GM12878 (cell line): Measurements from ENCODE around the gene LCOR. TPM values are rescaled to one million over a fixed set of nuclear protein-coding genes. Genes with fewer than 3 reads are reported as not detected.
"Not testable (repeated sequence)": the region's sequence is repeated elsewhere in the genome, so short reads cannot be mapped to it uniquely, and the experiment has no call there.

Experiments
- ATAC-seq: fragments of 200-7000 bp; cut with Tn5 transposase; 3 replicates; pipeline ENCODE4 v1.9.1; 2020; ENCODE audit warnings: mild to moderate bottlenecking, moderate library complexity
- BruUV-seq: library from RNA; stranded (reverse); fragments of 400-500 nt; replicated peaks from 2 replicates; lab custom pipeline; 2021; lab: Mats Ljungman, UMichigan
- CTCF ChIA-PET: fragments of 300-600 bp; sonication (Branson Sonifier 250); formaldehyde crosslinking; extraction: SDS; loops from one replicate; lab custom pipeline; 2021; ENCODE audit warnings: inconsistent platforms; lab: Yijun Ruan, JAX
- POLR2A ChIA-PET: fragments of 350-600 bp; formaldehyde crosslinking; extraction: SDS; loops from one replicate; lab custom pipeline; 2021; ENCODE audit warnings: inconsistent platforms; lab: Charles Lee
- RAD21 ChIA-PET: fragments of 300-600 bp; sonication (Branson Sonifier 250); formaldehyde crosslinking; loops from one replicate; lab custom pipeline; 2023; ENCODE audit warnings: antibody characterized with exemption; ENCODE audit not compliant: unreplicated experiment; lab: Charles Lee
- SMC1A ChIA-PET: fragments of 300-600 bp; sonication (Branson Sonifier 250); formaldehyde crosslinking; loops from one replicate; lab custom pipeline; 2023; ENCODE audit not compliant: unreplicated experiment, uncharacterized antibody; lab: Charles Lee
- DNase-seq: peaks from one replicate; pipeline ENCODE4 v3.0.0-alpha.2; 2011; ENCODE audit warnings: low read depth, low spot score
- FAIRE-seq: peaks from 3 replicates; lab custom pipeline; 2011; peaks lifted over from hg19 to GRCh38; lab: Jason Lieb, UNC
- H2AFZ ChIP-seq: 2 replicates; pipeline ENCODE4 v1.6.0; 2011; ENCODE audit warnings: low read depth, low read length, control low read depth; ENCODE audit not compliant: control insufficient read depth
- H3K27ac ChIP-seq: 2 replicates; pipeline ENCODE4 v1.5.1; 2011; ENCODE audit warnings: control low read depth; ENCODE audit not compliant: control insufficient read depth, insufficient read depth
- H3K27me3 ChIP-seq, 2 experiments: replicated peaks in 1 of 2; 2 replicates each; pipeline versions ENCODE4 v1.6.0 to v1.6.1; 2011; ENCODE audit warnings: low read length in 1 of 2; ENCODE audit not compliant: control insufficient read depth in 2 of 2, insufficient read depth in 2 of 2
- H3K36me3 ChIP-seq, 2 experiments: 2 replicates each; pipeline ENCODE4 v1.5.1; 2011; ENCODE audit warnings: low read length in 1 of 2; ENCODE audit not compliant: control insufficient read depth in 2 of 2, insufficient read depth in 2 of 2
- H3K4me1 ChIP-seq: 2 replicates; pipeline ENCODE4 v1.6.1; 2011; ENCODE audit warnings: mild to moderate bottlenecking, low read length, moderate library complexity, mixed read lengths; ENCODE audit not compliant: control insufficient read depth, insufficient read depth
- H3K4me2 ChIP-seq: 2 replicates; pipeline ENCODE4 v1.6.0; 2011; ENCODE audit warnings: control low read depth; ENCODE audit not compliant: control insufficient read depth, insufficient read depth
- H3K4me3 ChIP-seq: fragments of 200-600 bp; sonication (generic); 2 replicates; pipeline ENCODE4 v1.5.1; 2016
- H3K79me2 ChIP-seq: 2 replicates; pipeline ENCODE4 v1.6.0; 2011; ENCODE audit warnings: low read length; ENCODE audit not compliant: control insufficient read depth, insufficient read depth
- H3K9ac ChIP-seq: 2 replicates; pipeline ENCODE4 v1.8.0; 2011; ENCODE audit warnings: low read length, control low read depth, mixed read lengths; ENCODE audit not compliant: control insufficient read depth, insufficient read depth
- H3K9me3 ChIP-seq: replicated peaks from 3 replicates; pipeline ENCODE4 v1.5.1; 2011; ENCODE audit warnings: mild to moderate bottlenecking, low read length; ENCODE audit not compliant: control insufficient read depth, insufficient read depth
- H4K20me1 ChIP-seq: 2 replicates; pipeline ENCODE4 v1.6.0; 2011; ENCODE audit not compliant: control insufficient read depth, insufficient read depth
- BHLHE40 ChIP-seq, 2 experiments: fragments of 450-650 bp in 1 of 2; IDR thresholded peaks; 2 replicates each; pipeline ENCODE4 v1.6.1; 2011 to 2017; ENCODE audit warnings: low read depth in 2 of 2, borderline replicate concordance in 1 of 2, improper control_type of control experiment in 1 of 2, low read length in 1 of 2, mild to moderate bottlenecking in 1 of 2
- BMI1 ChIP-seq: fragments of 450-650 bp; IDR thresholded peaks from 2 replicates; pipeline ENCODE4 v1.6.1; 2016; ENCODE audit warnings: mild to moderate bottlenecking, moderate library complexity, borderline replicate concordance
- HDGF ChIP-seq: fragments of 450-650 bp; IDR thresholded peaks from 2 replicates; pipeline ENCODE4 v1.6.1; 2016; ENCODE audit warnings: antibody characterized with exemption
- KDM1A ChIP-seq: fragments of 200-600 bp; sonication (generic); IDR thresholded peaks from 2 replicates; pipeline ENCODE4 v1.6.1; 2016; ENCODE audit warnings: borderline replicate concordance
- MAX ChIP-seq: IDR thresholded peaks from 2 replicates; pipeline ENCODE4 v1.6.1; 2012; ENCODE audit warnings: low read depth, low read length, improper control_type of control experiment
- MXI1 ChIP-seq: fragments of 150-350 bp; IDR thresholded peaks from 2 replicates; pipeline ENCODE4 v1.6.1; 2011; ENCODE audit warnings: low read depth, mild to moderate bottlenecking, inconsistent platforms, low read length, improper control_type of control experiment
- NR2C1 ChIP-seq: fragments of 450-650 bp; IDR thresholded peaks from 2 replicates; pipeline ENCODE4 v1.6.1; 2017; ENCODE audit warnings: antibody characterized with exemption, mild to moderate bottlenecking, moderate library complexity
- PRDM15 ChIP-seq: fragments of 450-650 bp; formaldehyde crosslinking; IDR thresholded peaks from 2 replicates; pipeline ENCODE4 v1.4.0; 2020; ENCODE audit warnings: mild to moderate bottlenecking, moderate library complexity
- SRF ChIP-seq, 2 experiments: IDR thresholded peaks; 2 replicates each; pipeline ENCODE4 v1.6.1; 2011; ENCODE audit warnings: low read depth in 2 of 2, low read length in 2 of 2, mild to moderate bottlenecking in 1 of 2, moderate library complexity in 1 of 2
- SUPT20H ChIP-seq: IDR thresholded peaks from 2 replicates; pipeline ENCODE4 v1.6.1; 2011; ENCODE audit warnings: low read depth, mild to moderate bottlenecking, low read length, moderate library complexity, borderline replicate concordance; ENCODE audit not compliant: control insufficient read depth
- TCF7 ChIP-seq: IDR thresholded peaks from 2 replicates; pipeline ENCODE4 v1.6.1; 2014; ENCODE audit warnings: antibody characterized with exemption, borderline replicate concordance
- YBX1 ChIP-seq: fragments of 450-650 bp; IDR thresholded peaks from 2 replicates; pipeline ENCODE4 v1.6.1; 2016; ENCODE audit warnings: antibody characterized with exemption
- ZSCAN29 ChIP-seq: fragments of 450-650 bp; IDR thresholded peaks from 2 replicates; pipeline ENCODE4 v1.6.1; 2017; ENCODE audit warnings: mild to moderate bottlenecking, moderate library complexity
- WGBS: methylation state at CpG from one replicate; pipeline ENCODE4 v1.1.6; 2016; ENCODE audit warnings: low lambda C conversion rate; ENCODE audit not compliant: insufficient replicate concordance, insufficient coverage; ENCODE audit errors: missing lambda C conversion rate; 5-methylcytosine and 5-hydroxymethylcytosine counted together
- in situ Hi-C: fragments of 300-500 bp; cut with MboI; formaldehyde crosslinking; loops from 9 replicates; pipeline ENCODE4 v1.14.3; 2018; ENCODE audit warnings: mixed read lengths
- intact Hi-C: fragments of 100-400 bp; cut with micrococcal nuclease; formaldehyde crosslinking; loops from one replicate; pipeline ENCODE4 v1.14.2; 2022; ENCODE audit not compliant: unreplicated experiment
- polyA plus RNA-seq, 11 experiments: library from polyadenylated mRNA; depleted of rRNA in 4 of 11; unstranded in 6 of 11; stranded (reverse) in 5 of 11; fragments of >200 nt; fragmentation: Nextera tagmentation in 4 of 11; fragmentation: Illumina TruSeq in 1 of 11; extraction: Ambion mirVana in 4 of 11; extraction: Trizol in 1 of 11; gene quantifications; 1 replicate in 1 of 11; 2 replicates in 10 of 11; pipeline versions ENCODE4 v1.2.1 to v1.2.3, GENCODE V29; 2011 to 2016; ENCODE audit warnings: inconsistent platforms in 2 of 11, missing spikeins in 2 of 11, low read depth in 1 of 11
- total RNA-seq, 4 experiments: library from RNA; depleted of rRNA in 3 of 4; stranded (reverse); fragments of >200 nt in 3 of 4; fragmentation: Illumina TruSeq in 1 of 4; extraction: Trizol in 1 of 4; gene quantifications; 2 replicates each; pipeline versions ENCODE4 v1.2.1 to v1.2.3, GENCODE V29; 2013 to 2021

LCOR gene
- total and polyA plus RNA-seq, 10 of the 15 experiments (the other 5 are each of a cell fraction or from before 2014, with no cell fraction given): 1.6 to 22.0 (median 13.2) TPM

GRCh38 chr10:96814264-96814663, 17.8 kb upstream of the LCOR start:
- in situ Hi-C loops: no loop called here
- no peak for FAIRE-seq
- TF ChIP-seq PRDM15 (CRISPR knock-in tag) (no peak), SRF (IDR thresholded peaks at IDR 0.05; ENCODE audit: low read depth in 2 of 2, low read length in 2 of 2) (no peak), MAX (no peak), MXI1 (no peak), YBX1 (no peak), NR2C1 (no peak), HDGF (no peak), BHLHE40 (IDR thresholded peaks at IDR 0.05; ENCODE audit: borderline replicate concordance in 1 of 2, low read depth in 2 of 2, low read length in 1 of 2) (no peak), ZSCAN29 (no peak), TCF7 (no peak), BMI1 (no peak), KDM1A (no peak), SUPT20H (no peak)
- TF ChIP-seq, all 136 proteins: peak for 0
- Histone ChIP-seq H3K4me2 (no peak overlapping the region), H3K79me2 (no peaks in the 10 kb centered on the region), H3K27me3 (no peaks in the 10 kb centered on the region), H4K20me1 (no peaks in the 10 kb centered on the region), H3K27ac (no peak overlapping the region), H3K36me3 (no peaks in the 10 kb centered on the region), H3K4me3 (no peak overlapping the region), H3K9me3 (no peaks in the 10 kb centered on the region), H3K4me1 (no peaks in the 10 kb centered on the region), H3K9ac (no peak overlapping the region), H2AFZ (no peak overlapping the region)
- CTCF ChIA-PET: interaction anchor here (0.5 to 1.4 kb wide), 2 partner anchors 223 to 1136 kb away, joined by 3 to 5 read pairs; no protein-coding TSS in a partner anchor
- DNase-seq: no peak
- BruUV-seq: no TSS peak
- ATAC-seq: no peak
- WGBS: 100% methylated on average over 1 of the region's 1 CpG
- RAD21 ChIA-PET: no interaction called here
- SMC1A ChIA-PET: interaction anchor here (1.2 kb wide), 1 partner anchor 73 kb away, joined by 3 read pairs; no protein-coding TSS in a partner anchor
- POLR2A ChIA-PET: no interaction called here
- intact Hi-C loops: no loop called here

- SMC1A ChIA-PET, BruUV-seq, intact Hi-C loops, FAIRE-seq, H3K27me3 ChIP-seq, in situ Hi-C loops, ATAC-seq, H3K27ac ChIP-seq, H3K36me3 ChIP-seq, H2AFZ ChIP-seq, H4K20me1 ChIP-seq, CTCF ChIA-PET, H3K9ac ChIP-seq, H3K9me3 ChIP-seq, POLR2A ChIA-PET, H3K4me3 ChIP-seq, H3K79me2 ChIP-seq, H3K4me2 ChIP-seq, H3K4me1 ChIP-seq, DNase-seq: not testable (repeated sequence)
- 68% methylated on average over 12 of the region's 12 CpGs for WGBS
- RAD21 ChIA-PET: interaction anchor here (0.6 to 0.8 kb wide), 2 partner anchors 52 to 100 kb away, joined by 3 to 4 read pairs; no protein-coding TSS in a partner anchor
Observed at GRCh38 chr10:96818971-96819370, 13.1 kb upstream of the LCOR start.
